ENCODE results near the gene OR7C1.

Gene OR7C1

DNA sequence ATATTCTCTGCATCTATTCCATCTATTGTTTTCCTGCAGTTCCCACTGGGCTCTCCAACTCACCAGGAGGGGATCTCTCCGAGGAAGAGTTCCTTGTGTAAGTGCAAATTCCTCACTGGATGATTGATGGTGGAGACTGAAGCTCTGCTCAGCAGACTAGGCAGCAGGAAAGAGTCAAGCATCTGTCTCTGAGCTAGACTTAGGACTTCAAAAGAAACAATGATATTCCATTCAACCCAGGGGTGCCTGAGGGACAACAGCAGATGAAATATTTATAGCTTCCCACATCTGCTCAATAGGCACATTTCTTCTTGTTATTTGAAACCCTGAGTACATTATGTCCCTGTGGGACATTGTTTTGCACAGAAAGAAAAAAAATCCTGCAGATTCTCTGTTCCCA is at the start of gene OR7C1, which contains the start of gene OR7A5:
TSS of gene OR7C1 (minus strand) at position 175 of the 400 bp plus-strand sequence. CDS start 35,049 bp downstream, outside the sequence.
TSS of gene OR7A5 (minus strand) at position 175 of the 400 bp plus-strand sequence. CDS start 6,944 bp downstream, outside the sequence.
- no peak for DNase-seq (ENCODE audit: low spot score)
- TF ChIP-seq, protein P1, sequence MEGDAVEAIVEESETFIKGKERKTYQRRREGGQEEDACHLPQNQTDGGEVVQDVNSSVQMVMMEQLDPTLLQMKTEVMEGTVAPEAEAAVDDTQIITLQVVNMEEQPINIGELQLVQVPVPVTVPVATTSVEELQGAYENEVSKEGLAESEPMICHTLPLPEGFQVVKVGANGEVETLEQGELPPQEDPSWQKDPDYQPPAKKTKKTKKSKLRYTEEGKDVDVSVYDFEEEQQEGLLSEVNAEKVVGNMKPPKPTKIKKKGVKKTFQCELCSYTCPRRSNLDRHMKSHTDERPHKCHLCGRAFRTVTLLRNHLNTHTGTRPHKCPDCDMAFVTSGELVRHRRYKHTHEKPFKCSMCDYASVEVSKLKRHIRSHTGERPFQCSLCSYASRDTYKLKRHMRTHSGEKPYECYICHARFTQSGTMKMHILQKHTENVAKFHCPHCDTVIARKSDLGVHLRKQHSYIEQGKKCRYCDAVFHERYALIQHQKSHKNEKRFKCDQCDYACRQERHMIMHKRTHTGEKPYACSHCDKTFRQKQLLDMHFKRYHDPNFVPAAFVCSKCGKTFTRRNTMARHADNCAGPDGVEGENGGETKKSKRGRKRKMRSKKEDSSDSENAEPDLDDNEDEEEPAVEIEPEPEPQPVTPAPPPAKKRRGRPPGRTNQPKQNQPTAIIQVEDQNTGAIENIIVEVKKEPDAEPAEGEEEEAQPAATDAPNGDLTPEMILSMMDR (IDR thresholded peaks at IDR 0.05; ENCODE audit: extremely low read depth, insufficient read depth, missing control alignments), result no peak
- in situ Hi-C loops (cut with MboI; ENCODE audit: low pct_unique_long_range_greater_than_20kb, low sequenced_read_pairs, unreplicated experiment), result no loop called here

DNA sequence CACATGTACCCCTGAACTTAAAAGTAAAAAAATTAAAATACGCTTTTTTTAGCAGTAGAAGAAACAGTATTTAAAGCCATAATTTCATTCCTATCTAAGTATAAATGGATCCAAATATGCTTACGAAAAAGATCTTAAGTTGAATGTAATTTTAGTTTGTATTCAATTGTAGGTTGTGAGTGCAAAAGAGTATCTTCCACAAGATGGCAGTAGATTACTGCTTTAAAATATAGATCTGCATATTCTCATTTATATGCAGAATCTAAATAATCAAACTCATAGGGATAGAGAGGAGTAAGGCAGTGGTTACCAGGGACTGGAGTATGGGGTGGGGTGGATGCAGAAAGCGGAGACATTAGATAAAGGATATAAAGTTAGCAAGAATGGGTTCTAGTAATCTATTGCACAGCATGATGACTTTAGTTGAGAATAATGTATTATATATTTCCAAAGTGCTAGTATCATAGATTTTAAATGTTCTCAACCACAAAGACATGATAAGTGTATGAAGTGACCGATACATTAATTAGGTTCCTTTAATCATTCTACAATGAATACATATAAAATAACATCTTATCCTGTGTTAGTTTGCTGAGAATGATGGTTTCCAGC is 36.7 kb upstream of the OR7C1 start:
- DNase-seq (ENCODE audit: low spot score), result peak; percentile 33
- in situ Hi-C loops (cut with MboI; ENCODE audit: low pct_unique_long_range_greater_than_20kb, low sequenced_read_pairs, unreplicated experiment), result no loop called here
- TF ChIP-seq, protein P1 (IDR thresholded peaks at IDR 0.05; ENCODE audit: extremely low read depth, insufficient read depth, missing control alignments), result peak; percentile 48

DNA sequence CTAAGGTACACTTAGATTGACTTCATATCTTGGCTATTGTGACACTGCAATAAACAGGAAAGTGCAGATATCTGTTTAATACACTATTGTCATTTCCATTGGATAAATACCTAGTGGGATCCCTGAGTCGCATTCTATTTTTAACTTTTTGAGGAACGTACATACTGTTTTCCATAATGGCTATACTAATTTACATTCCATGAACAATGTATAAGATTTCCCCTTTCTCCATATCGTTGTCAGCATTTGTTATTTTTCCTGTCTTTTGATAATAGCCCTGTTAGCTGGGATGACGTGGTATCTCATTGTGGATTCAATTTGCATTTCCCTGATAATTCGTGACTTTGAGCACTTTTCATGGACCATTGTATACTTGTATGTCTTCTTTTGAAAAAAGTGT is 33.5 kb upstream of the OR7C1 start:
- DNase-seq (ENCODE audit: low spot score), result no peak
- TF ChIP-seq, protein P1 (IDR thresholded peaks at IDR 0.05; ENCODE audit: extremely low read depth, insufficient read depth, missing control alignments), result no peak
- in situ Hi-C loops (cut with MboI; ENCODE audit: low pct_unique_long_range_greater_than_20kb, low sequenced_read_pairs, unreplicated experiment), result no loop called here

DNA sequence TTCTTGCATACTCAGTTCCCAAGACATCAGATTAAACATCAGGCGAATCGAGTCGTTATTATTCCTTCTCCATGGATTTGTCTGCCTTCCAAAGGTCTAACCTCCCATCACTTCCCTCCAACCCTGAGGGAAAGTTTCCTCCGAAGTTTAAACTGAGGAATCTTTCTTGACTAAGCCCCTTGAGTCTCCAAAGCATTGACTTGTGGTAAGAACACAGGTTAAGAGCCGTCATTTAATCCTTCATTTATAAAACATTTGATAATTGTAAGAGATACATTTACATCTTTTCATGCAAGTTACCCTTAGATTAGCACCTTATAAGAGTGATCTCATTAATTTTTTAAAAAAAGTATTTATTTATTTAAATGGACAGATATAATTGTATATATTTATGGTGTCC is 13.8 kb upstream of the OR7C1 start, which contains the start of gene OR7A10:
TSS of gene OR7A10 (minus strand) at position 101 of the 400 bp plus-strand sequence. CDS start 7,045 bp downstream, outside the sequence.
- in situ Hi-C loops (cut with MboI; ENCODE audit: low pct_unique_long_range_greater_than_20kb, low sequenced_read_pairs, unreplicated experiment), result no loop called here
- TF ChIP-seq, protein P1 (IDR thresholded peaks at IDR 0.05; ENCODE audit: extremely low read depth, insufficient read depth, missing control alignments), result no peak
- DNase-seq (ENCODE audit: low spot score), result no peak

DNA sequence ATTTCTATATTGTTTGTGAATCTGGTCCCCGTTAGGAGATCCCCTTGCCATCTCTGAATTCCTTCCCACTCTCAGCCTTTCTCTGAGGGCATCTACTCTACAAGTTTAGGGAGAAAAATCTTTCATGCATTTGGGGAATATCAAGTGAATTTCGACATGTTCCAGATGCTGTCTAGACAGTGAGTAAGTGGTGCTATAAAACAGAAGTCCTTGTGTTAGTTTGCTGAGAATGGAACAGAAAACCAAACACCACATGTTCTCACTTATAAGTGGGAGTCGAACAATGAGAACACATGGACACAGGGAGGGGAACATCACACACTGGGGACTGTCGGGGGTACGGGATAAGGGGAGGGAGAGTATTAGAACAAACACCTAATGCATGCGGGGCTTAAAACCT is 8.6 kb upstream of the OR7C1 start:
- in situ Hi-C loops (cut with MboI; ENCODE audit: low pct_unique_long_range_greater_than_20kb, low sequenced_read_pairs, unreplicated experiment), result no loop called here
- TF ChIP-seq, protein P1 (IDR thresholded peaks at IDR 0.05; ENCODE audit: extremely low read depth, insufficient read depth, missing control alignments), result no peak
- no peak for DNase-seq (ENCODE audit: low spot score)

DNA sequence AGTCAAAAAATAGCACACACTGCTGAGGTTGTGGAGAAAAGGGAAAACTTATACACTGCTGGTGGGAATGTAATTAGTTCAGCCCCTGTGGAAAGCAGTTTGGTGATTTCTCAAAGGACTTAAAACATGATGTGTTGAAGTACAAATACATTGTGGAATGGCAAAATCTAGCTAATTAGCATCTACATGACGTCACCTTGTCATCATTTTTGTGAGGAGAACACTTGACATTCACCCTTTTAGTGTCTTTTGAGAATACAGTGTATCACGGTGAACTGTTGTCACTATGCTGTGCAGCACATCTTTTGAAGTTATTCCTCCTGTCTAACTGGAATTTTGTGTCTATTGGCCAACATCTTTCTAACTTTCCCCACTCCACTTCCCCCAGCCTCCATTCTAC is 8.2 kb upstream of the OR7C1 start:
- TF ChIP-seq, protein P1 (IDR thresholded peaks at IDR 0.05; ENCODE audit: extremely low read depth, insufficient read depth, missing control alignments), result no peak
- no peak for DNase-seq (ENCODE audit: low spot score)
- in situ Hi-C loops (cut with MboI; ENCODE audit: low pct_unique_long_range_greater_than_20kb, low sequenced_read_pairs, unreplicated experiment), result no loop called here

Data from GM13977 (cell line).